Measurements from ENCODE around the gene GAB1.

The GAB1 gene

GRCh38 chr4:143358923-143359643, 22.4 kb downstream of the GAB1 start:
- TF ChIP-seq CTCF (IDR thresholded peaks at IDR 0.05; ENCODE audit: low read depth, low read length): no peak
- no peak for DNase-seq (ENCODE audit: extremely low read depth, low read depth)

- no peak for TF ChIP-seq CTCF (IDR thresholded peaks at IDR 0.05; ENCODE audit: low read depth, low read length)
- no peak for DNase-seq (ENCODE audit: extremely low read depth, low read depth)
These were observed 23.0 kb downstream of the GAB1 start for GRCh38 chr4:143359644-143360193.

GRCh38 chr4:143360838-143361625, 24.4 kb downstream of the GAB1 start:
- no peak for DNase-seq (ENCODE audit: extremely low read depth, low read depth)
- TF ChIP-seq CTCF (IDR thresholded peaks at IDR 0.05; ENCODE audit: low read depth, low read length): no peak

- no peak for DNase-seq (ENCODE audit: extremely low read depth, low read depth)
- TF ChIP-seq CTCF (IDR thresholded peaks at IDR 0.05; ENCODE audit: low read depth, low read length): no peak
These were observed 25.8 kb downstream of the GAB1 start for GRCh38 chr4:143362349-143363046.

GRCh38 chr4:143363332-143363731, 26.7 kb downstream of the GAB1 start:
- no peak for TF ChIP-seq CTCF (IDR thresholded peaks at IDR 0.05; ENCODE audit: low read depth, low read length)
- DNase-seq (ENCODE audit: extremely low read depth, low read depth): no peak

- TF ChIP-seq CTCF (IDR thresholded peaks at IDR 0.05; ENCODE audit: low read depth, low read length): no peak
These were observed 27.4 kb downstream of the GAB1 start for GRCh38 chr4:143364063-143364462.

More at GRCh38 chr4:143364063-143364462, 27.4 kb downstream of the GAB1 start:
- no peak for DNase-seq (ENCODE audit: extremely low read depth, low read depth)

Measured in AG09319 (cell line).